Liver (tissue), 9 donors: ENCODE data around the gene KIT. TPM values are rescaled to one million over a fixed set of nuclear protein-coding genes. Genes with fewer than 3 reads are reported as not detected.

Experiments used
- DNase-seq: peaks from one replicate; pipeline ENCODE4 v3.0.0-alpha.2; 2017; ENCODE audit warnings: low spot score
- H3K27ac ChIP-seq, 2 donors: one replicate each; pipeline ENCODE4 v1.7.0; 2013; ENCODE audit warnings: inconsistent platforms in 2 of 2, low read length in 2 of 2, control low read depth in 1 of 2, low read depth in 1 of 2, mild to moderate bottlenecking in 1 of 2
- H3K27me3 ChIP-seq, 4 donors: one replicate each; pipeline versions ENCODE4 v1.6.1 to v1.7.0; 2013; ENCODE audit warnings: low read length in 3 of 4, inconsistent platforms in 1 of 4, mild to moderate bottlenecking in 1 of 4, moderate library complexity in 1 of 4; ENCODE audit not compliant: control insufficient read depth in 4 of 4, insufficient read depth in 4 of 4
- H3K36me3 ChIP-seq, 4 donors: one replicate each; pipeline versions ENCODE4 v1.6.1 to v1.7.0; 2013; ENCODE audit warnings: low read length in 3 of 4, mild to moderate bottlenecking in 3 of 4, low read depth in 1 of 4, moderate library complexity in 1 of 4; ENCODE audit not compliant: control insufficient read depth in 4 of 4, insufficient read depth in 3 of 4
- H3K4me1 ChIP-seq, 4 donors: one replicate each; pipeline versions ENCODE4 v1.6.1 to v1.7.0; 2013; ENCODE audit warnings: low read length in 3 of 4, mild to moderate bottlenecking in 3 of 4, moderate library complexity in 1 of 4; ENCODE audit not compliant: control insufficient read depth in 4 of 4, insufficient read depth in 4 of 4
- H3K4me3 ChIP-seq, 3 donors: one replicate each; pipeline versions ENCODE4 v1.6.1 to v1.7.0; 2013; ENCODE audit warnings: low read length in 3 of 3, control low read depth in 1 of 3, low read depth in 1 of 3, mild to moderate bottlenecking in 1 of 3
- H3K9ac ChIP-seq, 2 donors: one replicate each; pipeline ENCODE4 v1.7.0; 2013; ENCODE audit warnings: low read length in 2 of 2, mild to moderate bottlenecking in 2 of 2, moderate library complexity in 2 of 2, control low read depth in 1 of 2, low read depth in 1 of 2
- H3K9me3 ChIP-seq, 4 donors: one replicate each; pipeline versions ENCODE4 v1.6.1 to v1.7.0; 2013; ENCODE audit warnings: low read length in 3 of 4; ENCODE audit not compliant: control insufficient read depth in 4 of 4
- EGR1 ChIP-seq, 2 donors: IDR thresholded peaks; 2 replicates each; pipeline ENCODE4 v1.6.1; 2016 to 2018; ENCODE audit warnings: antibody characterized with exemption in 2 of 2, low read depth in 2 of 2
- FOXA1 ChIP-seq: IDR thresholded peaks from 2 replicates; pipeline ENCODE4 v1.6.1; 2016; ENCODE audit warnings: antibody characterized with exemption
- FOXA2 ChIP-seq: IDR thresholded peaks from 2 replicates; pipeline ENCODE4 v1.6.1; 2016; ENCODE audit warnings: antibody characterized with exemption
- GABPA ChIP-seq, 2 donors: IDR thresholded peaks in 1 of 2; conservative IDR thresholded peaks in 1 of 2; 2 replicates each; pipeline ENCODE4 v1.6.1; 2016; ENCODE audit warnings: antibody characterized with exemption in 2 of 2, mild to moderate bottlenecking in 1 of 2, moderate library complexity in 1 of 2
- HNF4A ChIP-seq, 2 donors: conservative IDR thresholded peaks; 2 replicates each; pipeline ENCODE4 v1.6.1; 2016; ENCODE audit warnings: antibody characterized with exemption in 2 of 2, mild to moderate bottlenecking in 2 of 2
- HNF4G ChIP-seq: IDR thresholded peaks from 2 replicates; pipeline ENCODE4 v1.6.1; 2016; ENCODE audit warnings: antibody characterized with exemption
- JUND ChIP-seq, 2 donors: IDR thresholded peaks; 2 replicates each; pipeline ENCODE4 v1.6.1; 2016; ENCODE audit warnings: antibody characterized with exemption in 2 of 2
- NR2F2 ChIP-seq: IDR thresholded peaks from 2 replicates; pipeline ENCODE4 v1.6.1; 2016; ENCODE audit warnings: antibody characterized with exemption
- RAD21 ChIP-seq, 2 donors: IDR thresholded peaks; 2 replicates each; pipeline ENCODE4 v1.6.1; 2016; ENCODE audit warnings: antibody characterized with exemption in 2 of 2, mild to moderate bottlenecking in 2 of 2
- REST ChIP-seq: IDR thresholded peaks from 2 replicates; pipeline ENCODE4 v1.6.1; 2016; ENCODE audit warnings: antibody characterized with exemption, mild to moderate bottlenecking
- RXRA ChIP-seq, 2 donors: IDR thresholded peaks; 2 replicates each; pipeline ENCODE4 v1.6.1; 2017 to 2018; ENCODE audit warnings: antibody characterized with exemption in 2 of 2, mild to moderate bottlenecking in 1 of 2
- SP1 ChIP-seq: IDR thresholded peaks from 2 replicates; pipeline ENCODE4 v1.6.1; 2018; ENCODE audit warnings: antibody characterized with exemption, mild to moderate bottlenecking
- TAF1 ChIP-seq: conservative IDR thresholded peaks from 2 replicates; pipeline ENCODE4 v1.6.1; 2016; ENCODE audit warnings: antibody characterized with exemption, mild to moderate bottlenecking
- YY1 ChIP-seq: IDR thresholded peaks from 2 replicates; pipeline ENCODE4 v1.6.1; 2016; ENCODE audit warnings: antibody characterized with exemption, mild to moderate bottlenecking
- WGBS: extraction: QIAGEN DNeasy Blood & Tissue Kit; methylation state at CpG from one replicate; pipeline ENCODE4 v1.1.7; 2013; 5-methylcytosine and 5-hydroxymethylcytosine counted together
- polyA plus RNA-seq, 2 donors: library from polyadenylated mRNA; stranded (reverse) in 1 of 2; unstranded in 1 of 2; fragments of 200-250 nt in 1 of 2; fragments of >200 nt in 1 of 2; fragmentation: Nextera tagmentation in 1 of 2; extraction: Ambion mirVana in 1 of 2; gene quantifications; one replicate each; pipeline versions ENCODE4 v1.2.1 to v1.2.3, GENCODE V29; 2013 to 2015
- total RNA-seq, 2 donors: library from RNA; depleted of rRNA; stranded (reverse); fragments of >200 nt; gene quantifications; one replicate each; pipeline ENCODE4 v1.2.3, GENCODE V29; 2014
- TF ChIP-seq, protein P1 (sequence below): IDR thresholded peaks from 2 replicates; pipeline ENCODE4 v1.6.1; 2016; ENCODE audit warnings: antibody characterized with exemption
- TF ChIP-seq, protein P2 (sequence below): fragments of 150-350 bp; IDR thresholded peaks from 2 replicates; pipeline ENCODE4 v1.5.1; 2017; ENCODE audit warnings: improper control_type of control experiment, low read depth, low read length; ENCODE audit not compliant: missing input control
- TF ChIP-seq, protein P3 (sequence below): IDR thresholded peaks from 2 replicates; pipeline ENCODE4 v1.6.1; 2016; ENCODE audit warnings: antibody characterized with exemption
- TF ChIP-seq, protein P4 (sequence below): IDR thresholded peaks from 2 replicates; pipeline ENCODE4 v1.6.1; 2016; ENCODE audit warnings: antibody characterized with exemption
- donor health status: healthy.
- donor health status: healthy.
- donor health status: healthy.
- donor health status: healthy.
- donor health status: healthy.

Gene KIT
- total and polyA plus RNA-seq, 4 donors, result 0.06 to 5.5 (median 0.96) TPM

DNA sequence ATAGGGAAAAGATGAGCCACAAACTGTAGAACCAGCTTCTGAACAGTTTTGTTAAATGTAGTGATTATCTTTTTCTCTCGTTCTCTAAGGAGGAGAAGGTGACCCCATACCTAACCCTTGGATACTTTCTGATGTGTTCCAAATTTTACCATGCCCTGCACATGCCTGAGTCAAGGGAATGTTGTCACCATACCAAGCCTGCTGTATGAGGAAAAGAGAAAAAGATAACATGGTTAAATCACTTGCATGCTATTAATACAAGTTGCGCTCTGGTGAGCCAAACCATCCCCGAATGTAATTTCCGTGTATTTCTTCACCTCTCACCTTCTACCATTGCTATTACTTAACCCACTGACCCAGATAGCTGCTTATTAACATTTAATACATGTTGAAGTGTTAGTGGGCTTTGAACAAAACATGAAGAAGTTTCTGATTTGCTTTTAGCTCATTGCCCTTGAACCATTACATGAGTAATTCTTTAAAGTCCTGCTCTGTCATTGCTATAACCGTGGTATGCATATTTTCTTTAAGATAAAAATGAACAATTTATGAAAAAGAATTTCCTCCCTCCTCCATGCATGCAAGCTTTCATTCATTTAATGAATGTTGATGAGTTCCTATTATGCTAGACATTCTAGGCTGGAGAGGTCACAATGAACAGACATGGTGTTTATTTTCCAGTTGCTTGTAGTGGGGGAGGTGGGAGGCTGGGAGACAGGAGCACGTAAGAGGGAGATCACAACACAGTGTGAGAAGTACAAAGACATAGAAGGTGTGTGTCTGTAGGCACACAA, 13.6 kb upstream of the KIT start:
- Histone ChIP-seq H3K9me3 (no peaks in the 10 kb centered on the region), H3K27ac (no peak overlapping the region), H3K36me3 (no peaks in the 10 kb centered on the region), H3K4me3 (no peak overlapping the region), H3K27me3 (no peaks in the 10 kb centered on the region), H3K9ac (no peak overlapping the region), H3K4me1 (no peaks in the 10 kb centered on the region)
- TF ChIP-seq RXRA (IDR thresholded peaks at IDR 0.05) (no peak), JUND (IDR thresholded peaks at IDR 0.05) (no peak), FOXA2 (no peak), RAD21 (IDR thresholded peaks at IDR 0.05) (no peak), SP1 (no peak), HNF4A (conservative IDR thresholded peaks at IDR 0.05) (no peak), FOXA1 (no peak), TAF1 (no peak), EGR1 (IDR thresholded peaks at IDR 0.05; ENCODE audit: low read depth in 2 of 2) (no peak), YY1 (no peak), GABPA (IDR thresholded peaks at IDR 0.05 in 1 of 2, conservative IDR thresholded peaks at IDR 0.05 in 1 of 2) (no peak), REST (no peak), HNF4G (no peak), NR2F2 (no peak)
- TF ChIP-seq, protein P1, sequence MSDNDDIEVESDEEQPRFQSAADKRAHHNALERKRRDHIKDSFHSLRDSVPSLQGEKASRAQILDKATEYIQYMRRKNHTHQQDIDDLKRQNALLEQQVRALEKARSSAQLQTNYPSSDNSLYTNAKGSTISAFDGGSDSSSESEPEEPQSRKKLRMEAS, result no peak
- TF ChIP-seq, protein P2, sequence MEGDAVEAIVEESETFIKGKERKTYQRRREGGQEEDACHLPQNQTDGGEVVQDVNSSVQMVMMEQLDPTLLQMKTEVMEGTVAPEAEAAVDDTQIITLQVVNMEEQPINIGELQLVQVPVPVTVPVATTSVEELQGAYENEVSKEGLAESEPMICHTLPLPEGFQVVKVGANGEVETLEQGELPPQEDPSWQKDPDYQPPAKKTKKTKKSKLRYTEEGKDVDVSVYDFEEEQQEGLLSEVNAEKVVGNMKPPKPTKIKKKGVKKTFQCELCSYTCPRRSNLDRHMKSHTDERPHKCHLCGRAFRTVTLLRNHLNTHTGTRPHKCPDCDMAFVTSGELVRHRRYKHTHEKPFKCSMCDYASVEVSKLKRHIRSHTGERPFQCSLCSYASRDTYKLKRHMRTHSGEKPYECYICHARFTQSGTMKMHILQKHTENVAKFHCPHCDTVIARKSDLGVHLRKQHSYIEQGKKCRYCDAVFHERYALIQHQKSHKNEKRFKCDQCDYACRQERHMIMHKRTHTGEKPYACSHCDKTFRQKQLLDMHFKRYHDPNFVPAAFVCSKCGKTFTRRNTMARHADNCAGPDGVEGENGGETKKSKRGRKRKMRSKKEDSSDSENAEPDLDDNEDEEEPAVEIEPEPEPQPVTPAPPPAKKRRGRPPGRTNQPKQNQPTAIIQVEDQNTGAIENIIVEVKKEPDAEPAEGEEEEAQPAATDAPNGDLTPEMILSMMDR, result no peak
- TF ChIP-seq, protein P3, sequence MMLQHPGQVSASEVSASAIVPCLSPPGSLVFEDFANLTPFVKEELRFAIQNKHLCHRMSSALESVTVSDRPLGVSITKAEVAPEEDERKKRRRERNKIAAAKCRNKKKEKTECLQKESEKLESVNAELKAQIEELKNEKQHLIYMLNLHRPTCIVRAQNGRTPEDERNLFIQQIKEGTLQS, result no peak
- TF ChIP-seq, protein P4, sequence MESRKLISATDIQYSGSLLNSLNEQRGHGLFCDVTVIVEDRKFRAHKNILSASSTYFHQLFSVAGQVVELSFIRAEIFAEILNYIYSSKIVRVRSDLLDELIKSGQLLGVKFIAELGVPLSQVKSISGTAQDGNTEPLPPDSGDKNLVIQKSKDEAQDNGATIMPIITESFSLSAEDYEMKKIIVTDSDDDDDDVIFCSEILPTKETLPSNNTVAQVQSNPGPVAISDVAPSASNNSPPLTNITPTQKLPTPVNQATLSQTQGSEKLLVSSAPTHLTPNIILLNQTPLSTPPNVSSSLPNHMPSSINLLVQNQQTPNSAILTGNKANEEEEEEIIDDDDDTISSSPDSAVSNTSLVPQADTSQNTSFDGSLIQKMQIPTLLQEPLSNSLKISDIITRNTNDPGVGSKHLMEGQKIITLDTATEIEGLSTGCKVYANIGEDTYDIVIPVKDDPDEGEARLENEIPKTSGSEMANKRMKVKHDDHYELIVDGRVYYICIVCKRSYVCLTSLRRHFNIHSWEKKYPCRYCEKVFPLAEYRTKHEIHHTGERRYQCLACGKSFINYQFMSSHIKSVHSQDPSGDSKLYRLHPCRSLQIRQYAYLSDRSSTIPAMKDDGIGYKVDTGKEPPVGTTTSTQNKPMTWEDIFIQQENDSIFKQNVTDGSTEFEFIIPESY, result no peak
- WGBS, result 78% methylated on average over 6 of the region's 6 CpGs
- DNase-seq, result no peak
